ELR (cell line): ENCODE measurements around the gene TRIM69.
A peak's percentile ranks its signal among the peaks of the same experiment; 100 is the strongest.
"Not testable (repeated sequence)": the region's sequence is repeated elsewhere in the genome, so short reads cannot be mapped to it uniquely, and the experiment has no call there.

ENCODE experiments used
- DNase-seq: peaks from one replicate; pipeline ENCODE4 v3.0.0-alpha.2; 2015; ENCODE audit warnings: low read depth

Gene TRIM69

GRCh38 chr15:44716983-44717602, 19.2 kb upstream of the TRIM69 start:
- no peak for DNase-seq

- no peak for DNase-seq
These were observed 18.0 kb upstream of the TRIM69 start for GRCh38 chr15:44718180-44718926.

- no peak for DNase-seq
These were observed 17.4 kb upstream of the TRIM69 start for GRCh38 chr15:44718927-44719292.

- peak; percentile 60 for DNase-seq
These were observed 16.9 kb upstream of the TRIM69 start for GRCh38 chr15:44719293-44719999.

- not testable (repeated sequence) for DNase-seq
These were observed 16.3 kb upstream of the TRIM69 start for GRCh38 chr15:44720000-44720435.

- peak; percentile 29 for DNase-seq
These were observed 15.7 kb upstream of the TRIM69 start for GRCh38 chr15:44720460-44721176.

- no peak for DNase-seq
These were observed 14.3 kb upstream of the TRIM69 start for GRCh38 chr15:44722011-44722410.

- no peak for DNase-seq
These were observed 10.2 kb upstream of the TRIM69 start for GRCh38 chr15:44726136-44726535.

GRCh38 chr15:44726568-44727484, 9.5 kb upstream of the TRIM69 start:
- peak; percentile 92 for DNase-seq

- no peak for DNase-seq
These were observed 8.7 kb upstream of the TRIM69 start for GRCh38 chr15:44727485-44728231.

GRCh38 chr15:44728232-44728575, 8.1 kb upstream of the TRIM69 start:
- not testable (repeated sequence) for DNase-seq

- DNase-seq: peak; percentile 97
These were observed 7.5 kb upstream of the TRIM69 start for GRCh38 chr15:44728576-44729407.

- peak; percentile 31 for DNase-seq
These were observed 6.8 kb upstream of the TRIM69 start for GRCh38 chr15:44729408-44730127.

GRCh38 chr15:44734839-44735481, 1.4 kb upstream of the TRIM69 start:
- no peak for DNase-seq

- DNase-seq: no peak
These were observed 697 bp upstream of the TRIM69 start for GRCh38 chr15:44735482-44736180.

- DNase-seq: peak; percentile 73
These were observed 2.1 kb downstream of the TRIM69 start for GRCh38 chr15:44738340-44738984.

- not testable (repeated sequence) for DNase-seq
These were observed 3.0 kb downstream of the TRIM69 start for GRCh38 chr15:44739222-44739847.
